Heart right ventricle (tissue), 16 donors: ENCODE measurements around the gene ICAM5. TPM values are rescaled to one million over a fixed set of nuclear protein-coding genes. Genes with fewer than 3 reads are reported as not detected.
A peak's percentile ranks its signal among the peaks of the same experiment; 100 is the strongest.
"Not testable (repeated sequence)": the region's sequence is repeated elsewhere in the genome, so short reads cannot be mapped to it uniquely, and the experiment has no call there.

Experiments
- ATAC-seq, 8 donors: fragments of 200-7000 bp; cut with Tn5 transposase; one replicate each; pipeline ENCODE4 v1.9.1; 2020; ENCODE audit warnings: mild to moderate bottlenecking in 8 of 8, moderate library complexity in 8 of 8, moderate number of reproducible peaks in 1 of 8
- DNase-seq, 2 donors: peaks; one replicate each; pipeline ENCODE4 v3.0.0-alpha.2; 2020
- H3K27ac ChIP-seq, 10 donors: fragments of 200-600 bp; sonication (generic) in 2 of 10; one replicate each; pipeline versions ENCODE4 v1.5.0 to v1.8.0; 2020 to 2022; ENCODE audit warnings: mild to moderate bottlenecking in 3 of 10
- H3K27me3 ChIP-seq, 7 donors: fragments of 200-600 bp; one replicate each; pipeline ENCODE4 v1.8.0; 2021 to 2022; ENCODE audit warnings: mild to moderate bottlenecking in 2 of 7
- H3K36me3 ChIP-seq, 9 donors: fragments of 200-600 bp; sonication (generic) in 1 of 9; one replicate each; pipeline versions ENCODE4 v1.5.0 to v1.8.0; 2020 to 2022; ENCODE audit warnings: mild to moderate bottlenecking in 2 of 9
- H3K4me1 ChIP-seq, 9 donors: fragments of 200-600 bp; sonication (generic) in 1 of 9; one replicate each; pipeline versions ENCODE4 v1.5.0 to v1.8.0; 2020 to 2022; ENCODE audit warnings: mild to moderate bottlenecking in 4 of 9
- H3K4me3 ChIP-seq, 10 donors: fragments of 200-600 bp; sonication (generic) in 2 of 10; one replicate each; pipeline versions ENCODE4 v1.5.0 to v1.8.0; 2020 to 2022; ENCODE audit warnings: mild to moderate bottlenecking in 7 of 10, moderate library complexity in 2 of 10
- H3K9me3 ChIP-seq, 11 donors: fragments of 200-600 bp in 10 of 11; sonication (generic) in 2 of 11; one replicate each; pipeline versions ENCODE4 v1.5.0 to v1.8.0; 2013 to 2022; ENCODE audit warnings: mild to moderate bottlenecking in 2 of 11, control low read depth in 1 of 11, moderate library complexity in 1 of 11
- CTCF ChIP-seq, 9 donors: fragments of 200-600 bp; sonication (generic) in 2 of 9; IDR thresholded peaks; one replicate each; pipeline versions ENCODE4 v1.5.0 to v1.8.0; 2021 to 2022; ENCODE audit warnings: antibody characterized with exemption in 9 of 9, mild to moderate bottlenecking in 5 of 9, moderate library complexity in 1 of 9
- WGBS, 2 donors: extraction: QIAGEN DNeasy Blood & Tissue Kit; methylation state at CpG; one replicate each; pipeline ENCODE4 v1.1.7; 2013; ENCODE audit warnings: inconsistent platforms in 1 of 2; 5-methylcytosine and 5-hydroxymethylcytosine counted together
- intact Hi-C, 10 donors: fragments of 100-400 bp; cut with DNase I; formaldehyde crosslinking; loops; one replicate each; pipeline versions ENCODE4 v1.11.1 to v1.14.2; 2022
- long read RNA-seq, 3 donors: library from polyadenylated mRNA; unstranded; transcript quantifications; one replicate each; pipeline ENCODE4 v2.0.0, GENCODE V29; 2020 to 2021
- polyA plus RNA-seq, 2 donors: library from polyadenylated mRNA; stranded (reverse); fragments of 200-250 nt; gene quantifications; one replicate each; pipeline ENCODE4 v1.2.3, GENCODE V29; 2013
- total RNA-seq, 10 donors: library from RNA; stranded (reverse); fragmentation: NEBNext Ultra II Directional in 3 of 10; extraction: Animal tissue kit (Norgen Biotek cat#: 25700) in 3 of 10; gene quantifications; one replicate each; pipeline versions ENCODE4 v1.2.1 to v1.2.4, GENCODE V29; 2021 to 2023
- donor health status: Arrhythmogenic right ventricular cardiomyopathy.
- donor health status: ischemic (EF 13 %, LVEDD 7.1; RV severe dilation, severe dysfunction).
- donor health status: healthy with polysubstance abuse.
- donor health status: DM: no; HTN: yes; CAD: no.
- donor health status: DM: no; HTN: no; CAD: no.
- donor health status: ischemic (EF 25% LVEDD 6.9; RV normal size, moderate dysfunction).
- donor health status: ischemic (EF 25% LVEDD 5.7; RV mildly dilated, moderate dysfunction).
- donor health status: healthy.
- donor health status: DM: yes; HTN: yes; CAD: no.
- donor health status: Ischemic cardiomyopathy.
- donor health status: ischemic (EF 35%, LVEDD 5.7; RV mildly dilated, moderate dysfunction).
- donor health status: nonischemic (EF 11% LVEDD 7.7; RV severe dilation, severe dysfunction).
- donor health status: DM: yes; HTN: yes; CAD: no.
- donor health status: PGD.
- donor health status: ischemic (EF 29% LVEDD 5.4; RV normal size, mild dysfunction).
- donor health status: nonischemic (EF 23%, LVEDD 6.1; RV moderate dilation, normal function).

ICAM5 gene
- total RNA-seq = under 1 TPM in 7 of 10 donors, not detected in 3; 0.18 to 0.62 (median 0.34) TPM
- 1 to 10 TPM in 1 of 2 donors, under 1 TPM in 1; 0.51 to 1.0 TPM for polyA plus RNA-seq
- long read RNA-seq, donor 1, partial matches to known transcripts = 0 of 2 reads
- long read RNA-seq, donor 1, other reads (novel, unspliced or antisense) = 2 of 2 reads
- long read RNA-seq, donor 2, partial matches to known transcripts = 2 of 2 reads
- long read RNA-seq, donor 2, other reads (novel, unspliced or antisense) = 0 of 2 reads
- long read RNA-seq, donor 3, partial matches to known transcripts = 1 of 1 reads
- long read RNA-seq, donor 3, other reads (novel, unspliced or antisense) = 0 of 1 reads

GRCh38 chr19:10289836-10290356 is at the start of gene ICAM5:
TSS of gene ICAM5 (plus strand) at chr19:10289952. CDS start at chr19:10290044, 92 bp downstream.
- no peak for TF ChIP-seq CTCF (IDR thresholded peaks at IDR 0.05)
- Histone ChIP-seq H3K27me3 (peaks cover 28 to 81% (median 78%) of the 10 kb centered on the region in 7 donors), H3K4me1 (peaks cover 23 to 98% (median 78%) of the 10 kb centered on the region in 9 donors), H3K27ac (no peak within 1 kb of the TSS), H3K4me3 (peak within 1 kb of the TSS; percentile 25 to 56 (median 40)), H3K36me3 (peaks cover 0 to 14% (median 7%) of the 10 kb centered on the region in 9 donors), H3K9me3 (no peaks in the 10 kb centered on the region)
- no peak for DNase-seq
- intact Hi-C loops = loop anchor here in 2 of 10 donors (5.0 kb wide), 2 partner anchors 37 to 42 kb away; partner anchors contain the start of gene RAVER1 (in 1 of the 2)
- no peak for ATAC-seq
- 1 to 2% methylated on average over 36 to 45 of the region's 45 CpGs for WGBS, 2 donors

- not testable (repeated sequence) for H3K27me3 ChIP-seq, DNase-seq, ATAC-seq
Measured at GRCh38 chr19:10241826-10242449, 47.8 kb upstream of the ICAM5 start.

GRCh38 chr19:10243606-10244005 is 46.1 kb upstream of the ICAM5 start:
- ATAC-seq (no peak), DNase-seq (no peak)
- TF ChIP-seq CTCF (IDR thresholded peaks at IDR 0.05) = no peak
- H3K36me3 ChIP-seq = no peaks in the 10 kb centered on the region
- H3K9me3 ChIP-seq = no peaks in the 10 kb centered on the region
- no peak overlapping the region for H3K4me3 ChIP-seq
- no peaks in the 10 kb centered on the region for H3K27me3 ChIP-seq
- WGBS, 2 donors = 95 to 96% methylated on average over 7 of the region's 7 CpGs
- intact Hi-C loops = loop anchor here in 2 of 10 donors (10.0 kb wide), 1 partner anchor 49 kb away; the partner anchor contains the start of gene DNMT1 (in 2 of the 2)
- H3K27ac ChIP-seq = no peak overlapping the region
- H3K4me1 ChIP-seq = peaks cover 0 to 2% (median 0%) of the 10 kb centered on the region in 9 donors

More at GRCh38 chr19:10241826-10242449, 47.8 kb upstream of the ICAM5 start:
- not testable (repeated sequence) for H3K36me3 ChIP-seq, H3K4me3 ChIP-seq, H3K9me3 ChIP-seq, H3K27ac ChIP-seq
- intact Hi-C loops = loop anchor here in 2 of 10 donors (10.0 kb wide), 1 partner anchor 47 kb away; the partner anchor contains the start of gene DNMT1 (in 2 of the 2)
- 96 to 98% methylated on average over 10 to 11 of the region's 11 CpGs for WGBS, 2 donors
- H3K4me1 ChIP-seq = peaks cover 0 to 18% (median 13%) of the 10 kb centered on the region in 9 donors

GRCh38 chr19:10245189-10245939 is 44.4 kb upstream of the ICAM5 start:
- no peak for ATAC-seq
- H3K27me3 ChIP-seq = no peaks in the 10 kb centered on the region
- no peaks in the 10 kb centered on the region for H3K9me3 ChIP-seq
- peaks cover 0 to 7% (median 4%) of the 10 kb centered on the region in 9 donors for H3K4me1 ChIP-seq
- WGBS, 2 donors = 82 to 87% methylated on average over 9 of the region's 9 CpGs
- intact Hi-C loops = loop anchor here in 4 of 10 donors (5.0 to 10.0 kb wide), 2 partner anchors 51 to 313 kb away; partner anchors contain the start of gene DNMT1 (in 2 of the 4)
- no peak overlapping the region for H3K27ac ChIP-seq
- no peak for TF ChIP-seq CTCF (IDR thresholded peaks at IDR 0.05)
- no peaks in the 10 kb centered on the region for H3K36me3 ChIP-seq
- H3K4me3 ChIP-seq = no peak overlapping the region
- no peak for DNase-seq
